Keratinocyte (primary cell): ENCODE data around the gene ITGA3. TPM values are rescaled to one million over a fixed set of nuclear protein-coding genes. Genes with fewer than 3 reads are reported as not detected.

Experiments used
- DNase-seq: peaks from one replicate; pipeline ENCODE4 v3.0.0-alpha.2; 2011; ENCODE audit warnings: low read depth, missing footprints, low spot score
- FAIRE-seq: peaks from 2 replicates; lab custom pipeline; 2011; peaks lifted over from hg19 to GRCh38; lab: Jason Lieb, UNC
- H2AFZ ChIP-seq: 2 replicates; pipeline ENCODE4 v1.6.0; 2012; ENCODE audit warnings: low read length, control low read depth, inconsistent platforms; ENCODE audit not compliant: control insufficient read depth
- H3K27ac ChIP-seq: 2 replicates; pipeline ENCODE4 v1.5.1; 2011; ENCODE audit warnings: low read length; ENCODE audit not compliant: control insufficient read depth, insufficient read depth
- H3K27me3 ChIP-seq: 3 replicates; pipeline ENCODE4 v1.6.0; 2011; ENCODE audit warnings: low read length; ENCODE audit not compliant: control insufficient read depth, insufficient read depth; ENCODE audit errors: extremely low read depth
- H3K36me3 ChIP-seq, 2 experiments: 2 replicates in 1 of 2; 3 replicates in 1 of 2; pipeline ENCODE4 v1.5.1; 2011; ENCODE audit warnings: low read length in 2 of 2, mild to moderate bottlenecking in 1 of 2; ENCODE audit not compliant: control insufficient read depth in 2 of 2, insufficient read depth in 2 of 2; ENCODE audit errors: extremely low read depth in 1 of 2
- H3K4me1 ChIP-seq: 3 replicates; pipeline ENCODE4 v1.5.1; 2011; ENCODE audit warnings: low read length; ENCODE audit not compliant: control insufficient read depth, insufficient read depth; ENCODE audit errors: extremely low read depth
- H3K4me2 ChIP-seq: 3 replicates; pipeline ENCODE4 v1.6.0; 2011; ENCODE audit warnings: low read depth, low read length; ENCODE audit not compliant: control insufficient read depth, insufficient read depth; ENCODE audit errors: extremely low read depth
- H3K4me3 ChIP-seq, 3 experiments: fragments of 200-600 bp in 1 of 3; sonication (generic) in 1 of 3; 2 replicates in 2 of 3; 3 replicates in 1 of 3; pipeline ENCODE4 v1.5.1; 2011 to 2016; ENCODE audit warnings: low read length in 3 of 3, mild to moderate bottlenecking in 3 of 3, control low read depth in 2 of 3, inconsistent platforms in 1 of 3, low read depth in 1 of 3, mixed read lengths in 1 of 3, mixed run types in 1 of 3, moderate library complexity in 1 of 3; ENCODE audit not compliant: control insufficient read depth in 2 of 3, insufficient read depth in 2 of 3; ENCODE audit errors: extremely low read depth in 1 of 3
- H3K79me2 ChIP-seq: 2 replicates; pipeline ENCODE4 v1.6.0; 2012; ENCODE audit warnings: low read length; ENCODE audit not compliant: control insufficient read depth, insufficient read depth
- H3K9ac ChIP-seq: 3 replicates; pipeline ENCODE4 v1.6.0; 2011; ENCODE audit warnings: low read length; ENCODE audit not compliant: control insufficient read depth, insufficient read depth; ENCODE audit errors: extremely low read depth
- H3K9me1 ChIP-seq: 3 replicates; pipeline ENCODE4 v1.6.0; 2011; ENCODE audit warnings: low read length; ENCODE audit not compliant: control insufficient read depth, insufficient read depth; ENCODE audit errors: extremely low read depth
- H3K9me3 ChIP-seq: 2 replicates; pipeline ENCODE4 v1.5.1; 2012; ENCODE audit warnings: low read depth, low read length; ENCODE audit not compliant: control insufficient read depth
- H4K20me1 ChIP-seq: 3 replicates; pipeline ENCODE4 v1.6.0; 2011; ENCODE audit warnings: low read length; ENCODE audit not compliant: control insufficient read depth, insufficient read depth; ENCODE audit errors: extremely low read depth
- CTCF ChIP-seq, 3 experiments: IDR thresholded peaks in 1 of 3; conservative IDR thresholded peaks in 1 of 3; optimal IDR thresholded peaks in 1 of 3; 2 replicates in 2 of 3; 3 replicates in 1 of 3; pipeline versions ENCODE3 to v1.5.1; 2011; ENCODE audit warnings: low read length in 3 of 3, mild to moderate bottlenecking in 3 of 3, moderate library complexity in 2 of 3, control low read depth in 1 of 3, inconsistent platforms in 1 of 3; ENCODE audit not compliant: insufficient read depth in 2 of 3; ENCODE audit errors: extremely low read depth in 1 of 3
- EZH2 ChIP-seq: IDR thresholded peaks from one replicate; pipeline ENCODE4 v1.6.1; 2012; ENCODE audit warnings: inconsistent platforms, mild to moderate bottlenecking, low read length, moderate library complexity
- dilution Hi-C: fragments of 300-500 bp; cut with MboI; formaldehyde crosslinking; loops from one replicate; pipeline ENCODE4 v1.7.0; 2020; ENCODE audit warnings: low sequenced_read_pairs; ENCODE audit not compliant: extremely low pct_ligation_motif_present
- polyA plus RNA-seq, 5 experiments: library from polyadenylated mRNA; depleted of rRNA in 3 of 5; stranded (reverse) in 3 of 5; stranded (forward) in 1 of 5; unstranded in 1 of 5; fragments of >200 nt; gene quantifications; 1 replicate in 1 of 5; 2 replicates in 3 of 5; 3 replicates in 1 of 5; pipeline versions ENCODE4 v1.2.1 to v1.2.3, GENCODE V29; 2011 to 2012; ENCODE audit warnings: missing spikeins in 2 of 5, low read depth in 1 of 5, low replicate concordance in 1 of 5

The ITGA3 gene
- polyA plus RNA-seq, 1 donor (not counting 4 experiments of a cell fraction or from before 2014, with no cell fraction given), result 427 TPM

GRCh38 chr17:50112694-50113093, 56.8 kb downstream of the ITGA3 start:
- no peak for FAIRE-seq
- dilution Hi-C loops, result no loop called here

GRCh38 chr17:50113624-50114320, 57.9 kb downstream of the ITGA3 start:
- no peak for FAIRE-seq
- TF ChIP-seq CTCF (optimal IDR thresholded peaks at IDR 0.05 in 1 of 3, IDR thresholded peaks at IDR 0.05 in 1 of 3, conservative IDR thresholded peaks at IDR 0.05 in 1 of 3; ENCODE audit: extremely low read depth in 1 of 3, insufficient read depth in 2 of 3, low read length in 3 of 3), result no peak
- TF ChIP-seq EZH2, result no peak

More at GRCh38 chr17:50112694-50113093, 56.8 kb downstream of the ITGA3 start:
- H3K27me3 ChIP-seq, result peaks cover 4% of the 10 kb centered on the region
- H3K9ac ChIP-seq, result no peak overlapping the region
- peak overlapping the region; percentile 57 for H2AFZ ChIP-seq
- H3K4me1 ChIP-seq, result peaks cover 25% of the 10 kb centered on the region
- TF ChIP-seq CTCF (optimal IDR thresholded peaks at IDR 0.05 in 1 of 3, IDR thresholded peaks at IDR 0.05 in 1 of 3, conservative IDR thresholded peaks at IDR 0.05 in 1 of 3; ENCODE audit: extremely low read depth in 1 of 3, insufficient read depth in 2 of 3, low read length in 3 of 3), result peak in 2 of 3 experiments; percentile 13 to 50
- no peak for TF ChIP-seq EZH2
- DNase-seq, result no peak
- peak overlapping the region; percentile 31 for H3K4me2 ChIP-seq
- H3K9me1 ChIP-seq, result no peaks in the 10 kb centered on the region
- H3K27ac ChIP-seq, result no peak overlapping the region
- no peaks in the 10 kb centered on the region for H3K9me3 ChIP-seq
- no peaks in the 10 kb centered on the region for H4K20me1 ChIP-seq
- H3K79me2 ChIP-seq, result no peaks in the 10 kb centered on the region
- no peaks in the 10 kb centered on the region for H3K36me3 ChIP-seq
- no peak overlapping the region for H3K4me3 ChIP-seq

More at GRCh38 chr17:50113624-50114320, 57.9 kb downstream of the ITGA3 start:
- H3K9me3 ChIP-seq, result no peaks in the 10 kb centered on the region
- H3K36me3 ChIP-seq, result no peaks in the 10 kb centered on the region
- H2AFZ ChIP-seq, result no peak overlapping the region
- no peaks in the 10 kb centered on the region for H3K9me1 ChIP-seq
- H3K9ac ChIP-seq, result no peak overlapping the region
- no peak overlapping the region for H3K4me3 ChIP-seq
- no peaks in the 10 kb centered on the region for H3K79me2 ChIP-seq
- no peak overlapping the region for H3K27ac ChIP-seq
- no peaks in the 10 kb centered on the region for H4K20me1 ChIP-seq
- peaks cover 15% of the 10 kb centered on the region for H3K4me1 ChIP-seq
- no peak overlapping the region for H3K4me2 ChIP-seq
- dilution Hi-C loops, result no loop called here
- H3K27me3 ChIP-seq, result peaks cover 11% of the 10 kb centered on the region
- no peak for DNase-seq
